ENCODE measurements around the gene TPSG1.

- TF ChIP-seq POLR2A (IDR thresholded peaks at IDR 0.05; ENCODE audit: low read depth, low read length) (no peak), TAF1 (IDR thresholded peaks at IDR 0.05; ENCODE audit: borderline replicate concordance, low read depth, low read length) (no peak), POLR2AphosphoS5 (IDR thresholded peaks at IDR 0.05; ENCODE audit: low read depth, low read length) (no peak)
Observed at GRCh38 chr16:1176280-1176897, 48.7 kb downstream of the TPSG1 start.

All from GM12892 (cell line).